Spleen (tissue), 11 donors: ENCODE results near the gene SLC39A11. TPM values are rescaled to one million over a fixed set of nuclear protein-coding genes. Genes with fewer than 3 reads are reported as not detected.

ENCODE experiments used
- DNase-seq: peaks from one replicate; pipeline ENCODE4 v3.0.0-alpha.2; 2020
- H3K27ac ChIP-seq, 8 donors: fragments of 200-600 bp; sonication (generic) in 7 of 8; 1 replicate in 4 of 8; 2 replicates in 4 of 8; pipeline versions ENCODE4 v1.5.0 to v1.8.0; 2016 to 2021; ENCODE audit warnings: inconsistent platforms in 4 of 8, mild to moderate bottlenecking in 4 of 8, moderate library complexity in 1 of 8
- H3K27me3 ChIP-seq, 7 donors: fragments of 200-600 bp; sonication (generic) in 6 of 7; replicated peaks in 1 of 7; 1 replicate in 4 of 7; 2 replicates in 3 of 7; pipeline versions ENCODE4 v1.5.0 to v1.8.0; 2016 to 2021; ENCODE audit warnings: inconsistent platforms in 3 of 7, mild to moderate bottlenecking in 1 of 7
- H3K36me3 ChIP-seq, 6 donors: fragments of 200-600 bp; sonication (generic) in 5 of 6; 1 replicate in 4 of 6; 2 replicates in 2 of 6; pipeline versions ENCODE4 v1.5.0 to v1.8.0; 2016 to 2021; ENCODE audit warnings: inconsistent platforms in 2 of 6
- H3K4me1 ChIP-seq, 6 donors: fragments of 200-600 bp; sonication (generic) in 5 of 6; 1 replicate in 3 of 6; 2 replicates in 3 of 6; pipeline versions ENCODE4 v1.5.0 to v1.8.0; 2016 to 2021; ENCODE audit warnings: inconsistent platforms in 3 of 6
- H3K4me3 ChIP-seq, 8 donors: fragments of 200-600 bp; sonication (generic) in 7 of 8; 1 replicate in 4 of 8; 2 replicates in 4 of 8; pipeline versions ENCODE4 v1.5.0 to v1.8.0; 2016 to 2021; ENCODE audit warnings: inconsistent platforms in 4 of 8, mild to moderate bottlenecking in 4 of 8, moderate library complexity in 2 of 8
- H3K9me3 ChIP-seq, 8 donors: fragments of 200-600 bp; sonication (generic) in 7 of 8; 1 replicate in 4 of 8; 2 replicates in 4 of 8; pipeline versions ENCODE4 v1.5.0 to v1.8.0; 2016 to 2021; ENCODE audit warnings: inconsistent platforms in 4 of 8
- CTCF ChIP-seq, 11 experiments: fragments of 200-600 bp in 7 of 11; fragments of 450-650 bp in 4 of 11; sonication (generic) in 4 of 11; IDR thresholded peaks in 8 of 11; conservative IDR thresholded peaks in 3 of 11; 1 replicate in 7 of 11; 2 replicates in 4 of 11; pipeline versions ENCODE4 v1.4.0 to v1.8.0; 2016 to 2021; ENCODE audit warnings: antibody characterized with exemption in 11 of 11, inconsistent platforms in 4 of 11, mild to moderate bottlenecking in 1 of 11
- POLR2A ChIP-seq, 3 donors: fragments of 450-650 bp; IDR thresholded peaks; one replicate each; pipeline ENCODE4 v1.5.1; 2017; ENCODE audit warnings: antibody characterized with exemption in 3 of 3, mild to moderate bottlenecking in 1 of 3
- POLR2AphosphoS5 ChIP-seq, 3 donors: sonication (generic); formaldehyde crosslinking; IDR thresholded peaks; one replicate each; pipeline ENCODE4 v1.5.1; 2017; ENCODE audit warnings: antibody characterized with exemption in 3 of 3
- WGBS, 5 donors: extraction: QIAGEN DNeasy Blood & Tissue Kit in 3 of 5; methylation state at CpG; one replicate each; pipeline versions ENCODE4 v1.1.5 to v1.1.7; 2013 to 2018; 5-methylcytosine and 5-hydroxymethylcytosine counted together
- intact Hi-C: fragments of 100-400 bp; cut with DNase I; formaldehyde crosslinking; loops from one replicate; pipeline ENCODE4 v1.15.0; 2023; ENCODE audit warnings: low total_unique reads
- polyA plus RNA-seq, 3 donors: library from polyadenylated mRNA; stranded (reverse); fragments of 200-250 nt; gene quantifications; one replicate each; pipeline ENCODE4 v1.2.1, GENCODE V29; 2013
- total RNA-seq, 7 donors: library from RNA; depleted of rRNA in 3 of 7; stranded (reverse); fragments of >200 nt in 3 of 7; fragmentation: NEBNext Ultra II Directional in 4 of 7; extraction: Animal tissue kit (Norgen Biotek cat#: 25700) in 4 of 7; gene quantifications; one replicate each; pipeline versions ENCODE4 v1.1.0 to v1.2.1, GENCODE V29; 2016 to 2021
- donor health status: healthy with polysubstance abuse.
- donor health status: DM: no; HTN: no; CAD: no; lungs with moderate emphysema.
- donor health status: DM: no; HTN: no; CAD: no.
- donor health status: Bipolar disorder and iron deficiency.
- donor health status: healthy.
- donor health status: DM: no; HTN: no; CAD: no.
- donor health status: DM: yes; HTN: yes; CAD: no.

Gene SLC39A11
- total and polyA plus RNA-seq, 10 donors, result 4.1 to 45.2 (median 27.8) TPM

GRCh38 chr17:72677714-72678390 is 414.6 kb downstream of the SLC39A11 start:
- H3K4me1 ChIP-seq, result no peaks in the 10 kb centered on the region
- no peak for DNase-seq
- TF ChIP-seq CTCF (IDR thresholded peaks at IDR 0.05 in 8 of 11, conservative IDR thresholded peaks at IDR 0.05 in 3 of 11) (no peak), POLR2A (IDR thresholded peaks at IDR 0.05) (no peak), POLR2AphosphoS5 (IDR thresholded peaks at IDR 0.05) (no peak)
- H3K9me3 ChIP-seq, result no peaks in the 10 kb centered on the region
- 78 to 82% (median 80%) methylated on average over 12 of the region's 12 CpGs for WGBS, 5 donors
- intact Hi-C loops, result no loop called here
- no peak overlapping the region for H3K27ac ChIP-seq
- no peak overlapping the region for H3K4me3 ChIP-seq
- no peaks in the 10 kb centered on the region for H3K27me3 ChIP-seq
- peaks cover 0 to 18% (median 0%) of the 10 kb centered on the region in 6 donors for H3K36me3 ChIP-seq

- intact Hi-C loops, result no loop called here
- no peak overlapping the region for H3K27ac ChIP-seq
Measured at GRCh38 chr17:72677108-72677507, 415.4 kb downstream of the SLC39A11 start.

GRCh38 chr17:72672729-72673128 is 419.8 kb downstream of the SLC39A11 start:
- Histone ChIP-seq H3K4me3 (no peak overlapping the region), H3K36me3 (peaks cover 0 to 19% (median 0%) of the 10 kb centered on the region in 6 donors), H3K27ac (no peak overlapping the region), H3K27me3 (no peaks in the 10 kb centered on the region), H3K4me1 (no peaks in the 10 kb centered on the region), H3K9me3 (peaks cover 0 to 8% (median 0%) of the 10 kb centered on the region in 8 donors)
- 92 to 95% (median 95%) methylated on average over 4 of the region's 4 CpGs for WGBS, 5 donors
- TF ChIP-seq POLR2AphosphoS5 (IDR thresholded peaks at IDR 0.05), result no peak
- TF ChIP-seq POLR2A (IDR thresholded peaks at IDR 0.05), result no peak
- TF ChIP-seq CTCF (IDR thresholded peaks at IDR 0.05 in 8 of 11, conservative IDR thresholded peaks at IDR 0.05 in 3 of 11), result no peak
- DNase-seq, result no peak
- intact Hi-C loops, result no loop called here

More at GRCh38 chr17:72677108-72677507, 415.4 kb downstream of the SLC39A11 start:
- Histone ChIP-seq H3K27me3 (no peaks in the 10 kb centered on the region), H3K9me3 (no peaks in the 10 kb centered on the region), H3K4me3 (no peak overlapping the region), H3K36me3 (peaks cover 0 to 18% (median 0%) of the 10 kb centered on the region in 6 donors), H3K4me1 (no peaks in the 10 kb centered on the region)
- WGBS, 5 donors, result 85 to 93% (median 91%) methylated on average over 2 of the region's 2 CpGs
- DNase-seq, result no peak
- TF ChIP-seq POLR2AphosphoS5 (IDR thresholded peaks at IDR 0.05) (no peak), CTCF (IDR thresholded peaks at IDR 0.05 in 8 of 11, conservative IDR thresholded peaks at IDR 0.05 in 3 of 11) (no peak), POLR2A (IDR thresholded peaks at IDR 0.05) (no peak)

GRCh38 chr17:72671016-72671415 is 421.5 kb downstream of the SLC39A11 start:
- Histone ChIP-seq H3K36me3 (peaks cover 0 to 31% (median 0%) of the 10 kb centered on the region in 6 donors), H3K4me1 (no peaks in the 10 kb centered on the region), H3K27ac (no peak overlapping the region), H3K9me3 (peaks cover 0 to 8% (median 0%) of the 10 kb centered on the region in 8 donors), H3K27me3 (no peaks in the 10 kb centered on the region), H3K4me3 (no peak overlapping the region)
- DNase-seq, result no peak
- intact Hi-C loops, result no loop called here
- no peak for TF ChIP-seq POLR2AphosphoS5 (IDR thresholded peaks at IDR 0.05)
- TF ChIP-seq POLR2A (IDR thresholded peaks at IDR 0.05), result no peak
- TF ChIP-seq CTCF (IDR thresholded peaks at IDR 0.05 in 8 of 11, conservative IDR thresholded peaks at IDR 0.05 in 3 of 11), result no peak
